Measurements from ENCODE around the gene BACE2. TPM values are rescaled to one million over a fixed set of nuclear protein-coding genes. Genes with fewer than 3 reads are reported as not detected.
"Not testable (repeated sequence)": the region's sequence is repeated elsewhere in the genome, so short reads cannot be mapped to it uniquely, and the experiment has no call there.

Gene BACE2
- total and polyA plus RNA-seq, 2 of the 13 experiments (the other 11 are each of a cell fraction or from before 2014, with no cell fraction given), result 0.07 to 0.11 TPM

GRCh38 chr21:41313285-41314164, 145.6 kb downstream of the BACE2 start:
- BruUV-seq (replicated peaks); H3K79me2 ChIP-seq (ENCODE audit: insufficient read depth, low read length); ATAC-seq; POLR2A ChIA-PET; H2AFZ ChIP-seq (ENCODE audit: low read length); intact Hi-C loops (cut with micrococcal nuclease; ENCODE audit: unreplicated experiment); H3K9me3 ChIP-seq (ENCODE audit: low read length); DNase-seq (ENCODE audit: low spot score); H3K36me3 ChIP-seq (replicated peaks in 1 of 2; ENCODE audit: control insufficient read depth in 1 of 2, insufficient read depth in 2 of 2, low read length in 2 of 2); H3K4me3 ChIP-seq (replicated peaks in 1 of 3; ENCODE audit: insufficient read depth in 1 of 3, low read depth in 2 of 3, low read length in 3 of 3); H3K4me2 ChIP-seq (ENCODE audit: low read depth, low read length); H3K27ac ChIP-seq (ENCODE audit: extremely low read length, insufficient read depth, low read length); H3K9ac ChIP-seq (ENCODE audit: insufficient read depth, low read depth, low read length); FAIRE-seq; CTCF ChIA-PET (ENCODE audit: low intra/inter-chr PET ratio, low total read pairs); H4K20me1 ChIP-seq (ENCODE audit: insufficient read depth, low read length); in situ Hi-C loops (cut with HindIII; ENCODE audit: extremely low pct_ligation_motif_present, low pct_unique_long_range_greater_than_20kb): not testable (repeated sequence)
- peaks cover 5 to 29% of the 10 kb centered on the region in 2 experiments; a peak in 3 of 5 replicates for H3K27me3 ChIP-seq (ENCODE audit: control insufficient read depth in 1 of 2, insufficient read depth in 2 of 2, low read length in 2 of 2)
- 73% methylated on average over 6 of the region's 8 CpGs for WGBS (ENCODE audit: low lambda C conversion rate)
- peaks cover 26% of the 10 kb centered on the region for H3K4me1 ChIP-seq (ENCODE audit: insufficient read depth, low read length)

GRCh38 chr21:41315726-41316125, 147.8 kb downstream of the BACE2 start:
- Histone ChIP-seq H4K20me1 (ENCODE audit: insufficient read depth, low read length) (no peaks in the 10 kb centered on the region), H3K4me1 (ENCODE audit: insufficient read depth, low read length) (peaks cover 48% of the 10 kb centered on the region), H3K36me3 (replicated peaks in 1 of 2; ENCODE audit: control insufficient read depth in 1 of 2, insufficient read depth in 2 of 2, low read length in 2 of 2) (no peaks in the 10 kb centered on the region), H2AFZ (ENCODE audit: low read length) (no peak overlapping the region), H3K27me3 (ENCODE audit: control insufficient read depth in 1 of 2, insufficient read depth in 2 of 2, low read length in 2 of 2) (peaks cover 3 to 22% of the 10 kb centered on the region in 2 experiments; a peak in 2 of 5 replicates), H3K9ac (ENCODE audit: insufficient read depth, low read depth, low read length) (no peak overlapping the region), H3K4me3 (replicated peaks in 1 of 3; ENCODE audit: insufficient read depth in 1 of 3, low read depth in 2 of 3, low read length in 3 of 3) (peak overlapping the region in 2 of 3 experiments; percentile 47 to 65; a peak in 2 of 6 replicates), H3K27ac (ENCODE audit: extremely low read length, insufficient read depth, low read length) (no peak overlapping the region), H3K4me2 (ENCODE audit: low read depth, low read length) (peak overlapping the region; percentile 76), H3K79me2 (ENCODE audit: insufficient read depth, low read length) (no peaks in the 10 kb centered on the region), H3K9me3 (ENCODE audit: low read length) (no peaks in the 10 kb centered on the region)
- DNase-seq (ENCODE audit: low spot score) (no peak), FAIRE-seq (no peak), ATAC-seq (no peak)
- in situ Hi-C loops (cut with HindIII; ENCODE audit: extremely low pct_ligation_motif_present, low pct_unique_long_range_greater_than_20kb) (no loop called here), intact Hi-C loops (cut with micrococcal nuclease; ENCODE audit: unreplicated experiment) (no loop called here)
- ChIA-PET POLR2A (interaction anchor here (1.2 kb wide), 1 partner anchor 10 kb away, joined by 3 read pairs; no protein-coding TSS in a partner anchor), CTCF (ENCODE audit: low intra/inter-chr PET ratio, low total read pairs) (no interaction called here)
- no TSS peak for BruUV-seq (replicated peaks)
- 80% methylated on average over 6 of the region's 6 CpGs for WGBS (ENCODE audit: low lambda C conversion rate)
- TF ChIP-seq SMAD9 (CRISPR knock-in tag; IDR thresholded peaks at IDR 0.05), result no peak
- TF ChIP-seq TFAP4 (IDR thresholded peaks at IDR 0.05; ENCODE audit: borderline replicate concordance, low read depth), result no peak
- no peak for TF ChIP-seq LRRFIP1 (CRISPR knock-in tag; conservative IDR thresholded peaks at IDR 0.05)
- TF ChIP-seq ZBTB49 (CRISPR knock-in tag; IDR thresholded peaks at IDR 0.05; ENCODE audit: borderline replicate concordance), result no peak
- no peak for TF ChIP-seq ZBTB21 (CRISPR knock-in tag; IDR thresholded peaks at IDR 0.05)
- no peak for TF ChIP-seq CHCHD3 (CRISPR knock-in tag; IDR thresholded peaks at IDR 0.05)
- TF ChIP-seq ZNF512 (CRISPR knock-in tag; IDR thresholded peaks at IDR 0.05), result no peak
